ENCODE data around the gene VPS13C.

VPS13C gene

DNA sequence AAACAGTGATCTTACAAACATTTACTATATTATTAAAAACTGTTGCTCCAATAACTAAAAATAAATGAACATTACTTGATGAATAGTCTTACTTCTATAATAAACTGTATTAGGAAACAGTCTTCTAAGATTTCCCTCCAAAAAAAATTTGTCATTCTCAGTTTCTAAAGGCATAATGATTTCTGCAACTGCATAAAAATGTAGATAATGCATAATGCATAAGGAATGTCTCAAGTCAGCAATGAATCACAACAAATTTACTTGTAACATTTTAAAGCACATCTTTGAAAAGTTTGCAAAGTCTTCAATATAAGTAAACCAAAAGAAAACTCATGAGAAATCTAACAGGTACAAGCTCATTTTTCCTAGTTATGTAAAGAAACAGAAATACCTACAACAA is 113.5 kb downstream of the VPS13C start:
- DNase-seq (ENCODE audit: low read depth) = no peak
- TF ChIP-seq, protein P1, sequence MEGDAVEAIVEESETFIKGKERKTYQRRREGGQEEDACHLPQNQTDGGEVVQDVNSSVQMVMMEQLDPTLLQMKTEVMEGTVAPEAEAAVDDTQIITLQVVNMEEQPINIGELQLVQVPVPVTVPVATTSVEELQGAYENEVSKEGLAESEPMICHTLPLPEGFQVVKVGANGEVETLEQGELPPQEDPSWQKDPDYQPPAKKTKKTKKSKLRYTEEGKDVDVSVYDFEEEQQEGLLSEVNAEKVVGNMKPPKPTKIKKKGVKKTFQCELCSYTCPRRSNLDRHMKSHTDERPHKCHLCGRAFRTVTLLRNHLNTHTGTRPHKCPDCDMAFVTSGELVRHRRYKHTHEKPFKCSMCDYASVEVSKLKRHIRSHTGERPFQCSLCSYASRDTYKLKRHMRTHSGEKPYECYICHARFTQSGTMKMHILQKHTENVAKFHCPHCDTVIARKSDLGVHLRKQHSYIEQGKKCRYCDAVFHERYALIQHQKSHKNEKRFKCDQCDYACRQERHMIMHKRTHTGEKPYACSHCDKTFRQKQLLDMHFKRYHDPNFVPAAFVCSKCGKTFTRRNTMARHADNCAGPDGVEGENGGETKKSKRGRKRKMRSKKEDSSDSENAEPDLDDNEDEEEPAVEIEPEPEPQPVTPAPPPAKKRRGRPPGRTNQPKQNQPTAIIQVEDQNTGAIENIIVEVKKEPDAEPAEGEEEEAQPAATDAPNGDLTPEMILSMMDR (IDR thresholded peaks at IDR 0.05; ENCODE audit: control insufficient read depth, extremely low read depth, insufficient read depth) = no peak
- no peak overlapping the region for H3K4me3 ChIP-seq (ENCODE audit: low read depth, low read length)

DNA sequence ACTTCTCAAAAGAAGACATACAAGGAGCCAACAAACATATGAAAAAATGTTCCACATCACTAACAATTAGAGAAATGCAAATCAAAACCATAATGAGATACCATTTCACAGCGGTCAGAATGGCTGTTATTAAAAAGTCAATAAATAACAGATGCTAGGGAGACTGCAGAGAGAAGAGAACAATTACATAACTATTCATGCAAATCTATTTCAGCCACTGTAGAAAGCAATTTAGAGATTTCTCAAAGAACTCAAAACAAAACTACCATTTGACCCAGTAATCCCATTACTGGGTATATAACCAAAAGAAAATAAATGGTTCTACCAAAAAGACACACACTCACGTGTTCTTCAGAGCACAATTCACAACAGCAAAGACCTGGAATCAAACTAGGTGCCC is 116.3 kb downstream of the VPS13C start:
- H3K4me3 ChIP-seq (ENCODE audit: low read depth, low read length) = no peak overlapping the region
- TF ChIP-seq, protein P1 (IDR thresholded peaks at IDR 0.05; ENCODE audit: control insufficient read depth, extremely low read depth, insufficient read depth) = no peak
- no peak for DNase-seq (ENCODE audit: low read depth)

- no peak overlapping the region for H3K4me3 ChIP-seq (ENCODE audit: low read depth, low read length)
- TF ChIP-seq, protein P1 (IDR thresholded peaks at IDR 0.05; ENCODE audit: control insufficient read depth, extremely low read depth, insufficient read depth) = no peak
- DNase-seq (ENCODE audit: low read depth) = no peak
Observed at GRCh38 chr15:61938249-61938648, 122.0 kb downstream of the VPS13C start.

- DNase-seq (ENCODE audit: low read depth) = peak; percentile 33
- TF ChIP-seq, protein P1 (IDR thresholded peaks at IDR 0.05; ENCODE audit: control insufficient read depth, extremely low read depth, insufficient read depth) = no peak
- H3K4me3 ChIP-seq (ENCODE audit: low read depth, low read length) = no peak overlapping the region
Observed at GRCh38 chr15:61936528-61937195, 123.6 kb downstream of the VPS13C start.

- no peak overlapping the region for H3K4me3 ChIP-seq (ENCODE audit: low read depth, low read length)
- TF ChIP-seq, protein P1 (IDR thresholded peaks at IDR 0.05; ENCODE audit: control insufficient read depth, extremely low read depth, insufficient read depth) = no peak
- no peak for DNase-seq (ENCODE audit: low read depth)
Observed at GRCh38 chr15:61935493-61935892, 124.8 kb downstream of the VPS13C start.

GRCh38 chr15:61929452-61929851 is 130.8 kb downstream of the VPS13C start:
- no peak for DNase-seq (ENCODE audit: low read depth)

More at GRCh38 chr15:61929452-61929851, 130.8 kb downstream of the VPS13C start:
- TF ChIP-seq, protein P1 (IDR thresholded peaks at IDR 0.05; ENCODE audit: control insufficient read depth, extremely low read depth, insufficient read depth) = no peak
- no peak overlapping the region for H3K4me3 ChIP-seq (ENCODE audit: low read depth, low read length)
